ENCODE data around the gene PDXK.

The PDXK gene

GRCh38 chr21:43744725-43745124, 25.8 kb downstream of the PDXK start:
- DNase-seq: no peak

GRCh38 chr21:43745772-43746517, 27.0 kb downstream of the PDXK start:
- DNase-seq: no peak

GRCh38 chr21:43748622-43749021, 29.7 kb downstream of the PDXK start:
- DNase-seq: no peak

- DNase-seq: no peak
Measured at GRCh38 chr21:43749651-43750262, 30.8 kb downstream of the PDXK start.

GRCh38 chr21:43750339-43751033, 31.6 kb downstream of the PDXK start:
- DNase-seq: no peak

- no peak for DNase-seq
Measured at GRCh38 chr21:43751955-43752591, 33.1 kb downstream of the PDXK start.

- no peak for DNase-seq
Measured at GRCh38 chr21:43752758-43753438, 34.0 kb downstream of the PDXK start.

- DNase-seq: no peak
Measured at GRCh38 chr21:43753439-43753799, 34.5 kb downstream of the PDXK start.

GRCh38 chr21:43754948-43755781, 36.2 kb downstream of the PDXK start:
- no peak for DNase-seq

GRCh38 chr21:43755820-43756594, 37.1 kb downstream of the PDXK start:
- no peak for DNase-seq

GRCh38 chr21:43757601-43758000, 38.7 kb downstream of the PDXK start:
- no peak for DNase-seq

GRCh38 chr21:43758111-43758641, 39.2 kb downstream of the PDXK start:
- DNase-seq: no peak

- no peak for DNase-seq
Measured at GRCh38 chr21:43758811-43759210, 39.9 kb downstream of the PDXK start.

- no peak for DNase-seq
Measured at GRCh38 chr21:43759651-43760050, 40.7 kb downstream of the PDXK start.

GRCh38 chr21:43760391-43760958, 41.5 kb downstream of the PDXK start:
- DNase-seq: no peak

GRCh38 chr21:43761886-43762285, 43.0 kb downstream of the PDXK start:
- DNase-seq: no peak

- no peak for DNase-seq
Measured at GRCh38 chr21:43762303-43763128, 43.6 kb downstream of the PDXK start.

GRCh38 chr21:43763901-43764523, 45.1 kb downstream of the PDXK start:
- no peak for DNase-seq

Measured in activated gamma-delta T cell treated with Interleukin-2 at 50 U/mL for 16 hours (primary cell).